ENCODE measurements around the gene BLTP2. TPM values are rescaled to one million over a fixed set of nuclear protein-coding genes. Genes with fewer than 3 reads are reported as not detected.

BLTP2 gene
- total RNA-seq, 3 donors from 2014 or later = 131 to 159 (median 134) TPM

DNA sequence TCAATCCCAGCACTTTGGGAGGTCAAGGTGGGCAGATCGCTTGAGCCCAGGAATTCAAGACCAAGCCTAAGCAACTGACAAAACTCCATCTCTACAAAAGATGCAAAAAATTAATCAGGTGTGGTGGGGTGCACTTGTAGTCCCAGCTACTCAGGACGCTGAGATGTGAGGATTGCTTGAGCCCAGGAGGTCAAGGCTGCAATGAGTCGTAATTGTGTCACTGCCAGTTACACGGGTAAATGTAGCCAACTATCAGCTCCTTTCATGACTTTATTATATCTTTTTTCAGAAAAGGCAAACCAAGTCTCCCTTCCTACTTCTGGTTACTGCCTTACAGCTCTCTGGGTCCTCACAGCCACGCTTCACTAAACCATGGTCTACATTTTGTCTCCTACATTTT, 12.8 kb upstream of the BLTP2 start:
- DNase-seq = no peak
- TF ChIP-seq, protein P1, sequence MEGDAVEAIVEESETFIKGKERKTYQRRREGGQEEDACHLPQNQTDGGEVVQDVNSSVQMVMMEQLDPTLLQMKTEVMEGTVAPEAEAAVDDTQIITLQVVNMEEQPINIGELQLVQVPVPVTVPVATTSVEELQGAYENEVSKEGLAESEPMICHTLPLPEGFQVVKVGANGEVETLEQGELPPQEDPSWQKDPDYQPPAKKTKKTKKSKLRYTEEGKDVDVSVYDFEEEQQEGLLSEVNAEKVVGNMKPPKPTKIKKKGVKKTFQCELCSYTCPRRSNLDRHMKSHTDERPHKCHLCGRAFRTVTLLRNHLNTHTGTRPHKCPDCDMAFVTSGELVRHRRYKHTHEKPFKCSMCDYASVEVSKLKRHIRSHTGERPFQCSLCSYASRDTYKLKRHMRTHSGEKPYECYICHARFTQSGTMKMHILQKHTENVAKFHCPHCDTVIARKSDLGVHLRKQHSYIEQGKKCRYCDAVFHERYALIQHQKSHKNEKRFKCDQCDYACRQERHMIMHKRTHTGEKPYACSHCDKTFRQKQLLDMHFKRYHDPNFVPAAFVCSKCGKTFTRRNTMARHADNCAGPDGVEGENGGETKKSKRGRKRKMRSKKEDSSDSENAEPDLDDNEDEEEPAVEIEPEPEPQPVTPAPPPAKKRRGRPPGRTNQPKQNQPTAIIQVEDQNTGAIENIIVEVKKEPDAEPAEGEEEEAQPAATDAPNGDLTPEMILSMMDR (IDR thresholded peaks at IDR 0.05) = no peak
- Histone ChIP-seq H3K36me3 (ENCODE audit: low read depth) (peaks cover 4% of the 10 kb centered on the region), H3K4me3 (no peak overlapping the region), H3K9me3 (no peaks in the 10 kb centered on the region), H3K4me1 (ENCODE audit: low read depth) (peaks cover 15% of the 10 kb centered on the region)
- no peak for ATAC-seq
- intact Hi-C loops (cut with DNase I, micrococcal nuclease) = no loop called here

DNA sequence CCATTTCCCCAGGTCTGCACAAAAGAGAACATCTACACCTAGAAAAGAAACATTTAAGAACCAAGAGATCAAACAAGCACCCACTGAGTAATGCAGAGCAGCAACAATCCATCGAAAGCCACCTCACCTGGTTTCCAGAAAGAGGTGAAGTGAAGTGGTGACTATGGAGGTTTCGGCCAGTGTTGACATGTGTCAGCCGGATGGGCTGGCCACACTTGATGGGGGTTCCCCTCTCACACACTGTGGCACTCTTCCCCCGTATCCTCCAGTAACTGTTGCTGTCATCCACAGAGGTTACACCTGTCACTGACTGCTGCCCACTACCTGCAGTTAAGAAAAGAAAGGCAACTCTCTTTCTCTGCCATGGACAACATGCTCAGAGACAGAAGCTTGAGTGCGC, 10.2 kb upstream of the BLTP2 start:
- H3K36me3 ChIP-seq (ENCODE audit: low read depth) = peaks cover 4% of the 10 kb centered on the region
- TF ChIP-seq, protein P1 (IDR thresholded peaks at IDR 0.05) = no peak
- intact Hi-C loops (cut with DNase I, micrococcal nuclease) = no loop called here

DNA sequence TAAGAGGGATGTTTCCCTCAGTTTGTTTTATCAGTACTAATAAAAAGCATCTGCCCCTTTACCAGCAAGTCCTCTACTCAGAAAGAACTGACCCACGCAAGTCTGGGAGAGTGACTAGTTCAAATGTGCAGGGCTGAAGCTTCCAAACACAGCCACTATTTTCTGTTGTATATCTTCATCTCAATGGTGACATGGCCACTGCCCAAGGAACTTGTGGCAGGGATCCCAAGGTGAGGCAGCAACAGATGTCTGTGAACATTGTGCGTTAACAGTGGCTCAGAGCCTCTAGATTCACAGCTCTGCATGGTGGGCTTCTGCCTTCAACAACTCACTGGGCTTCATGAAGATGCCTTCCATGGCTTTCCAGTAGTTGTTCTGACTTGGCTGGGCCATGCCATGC, 3.7 kb upstream of the BLTP2 start:
- TF ChIP-seq, protein P1 (IDR thresholded peaks at IDR 0.05) = no peak
- intact Hi-C loops (cut with DNase I, micrococcal nuclease) = no loop called here
- H3K9me3 ChIP-seq = no peaks in the 10 kb centered on the region
- H3K4me3 ChIP-seq = no peak overlapping the region
- H3K36me3 ChIP-seq (ENCODE audit: low read depth) = no peaks in the 10 kb centered on the region
- H3K4me1 ChIP-seq (ENCODE audit: low read depth) = peaks cover 27% of the 10 kb centered on the region
- no peak for DNase-seq
- ATAC-seq = no peak

More for the DNA sequence above, 10.2 kb upstream of the BLTP2 start:
- no peak for DNase-seq
- H3K4me1 ChIP-seq (ENCODE audit: low read depth) = no peaks in the 10 kb centered on the region
- ATAC-seq = no peak
- no peak overlapping the region for H3K4me3 ChIP-seq
- no peaks in the 10 kb centered on the region for H3K9me3 ChIP-seq

DNA sequence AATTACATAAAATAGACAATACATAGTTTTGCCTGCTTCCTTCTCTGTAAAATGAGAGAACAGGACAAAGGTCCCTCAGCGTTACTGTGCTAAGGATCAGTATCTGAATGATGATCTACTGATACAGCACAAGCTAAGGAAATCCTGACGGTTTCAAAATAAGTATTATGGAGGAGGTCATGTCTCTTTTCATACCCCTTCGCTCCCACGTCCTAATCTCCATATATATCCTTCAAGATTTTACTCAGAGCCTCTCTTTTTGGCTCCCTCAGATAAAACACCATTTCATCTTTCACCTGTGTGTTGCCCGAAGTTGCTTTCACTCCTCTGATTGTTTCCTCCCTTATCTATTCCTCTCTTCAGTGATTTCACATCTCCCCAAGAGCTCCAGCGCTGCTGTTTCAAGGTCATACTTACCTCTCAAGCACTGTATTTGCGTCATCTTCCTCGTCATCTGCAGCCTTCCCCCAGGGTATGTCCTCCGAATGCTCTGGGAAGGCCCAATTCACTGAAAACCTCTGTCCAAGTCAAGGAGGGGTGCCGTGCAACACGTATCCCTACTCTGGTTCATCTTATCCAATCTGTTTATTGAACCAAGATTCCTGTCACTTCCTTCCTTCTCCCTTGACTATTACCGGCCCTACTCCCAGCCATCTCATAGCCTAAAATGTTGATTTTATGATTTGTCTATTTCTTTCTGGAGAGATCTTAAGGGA, 1.2 kb upstream of the BLTP2 start:
- intact Hi-C loops (cut with DNase I, micrococcal nuclease) = no loop called here
- Histone ChIP-seq H3K36me3 (ENCODE audit: low read depth) (peaks cover 10% of the 10 kb centered on the region), H3K4me1 (ENCODE audit: low read depth) (peaks cover 35% of the 10 kb centered on the region), H3K9me3 (no peaks in the 10 kb centered on the region), H3K4me3 (no peak overlapping the region)
- TF ChIP-seq, protein P1 (IDR thresholded peaks at IDR 0.05) = no peak
- ATAC-seq (peak; percentile 44), DNase-seq (peak in 2 of 3 donors; percentile 43 to 46)

DNA sequence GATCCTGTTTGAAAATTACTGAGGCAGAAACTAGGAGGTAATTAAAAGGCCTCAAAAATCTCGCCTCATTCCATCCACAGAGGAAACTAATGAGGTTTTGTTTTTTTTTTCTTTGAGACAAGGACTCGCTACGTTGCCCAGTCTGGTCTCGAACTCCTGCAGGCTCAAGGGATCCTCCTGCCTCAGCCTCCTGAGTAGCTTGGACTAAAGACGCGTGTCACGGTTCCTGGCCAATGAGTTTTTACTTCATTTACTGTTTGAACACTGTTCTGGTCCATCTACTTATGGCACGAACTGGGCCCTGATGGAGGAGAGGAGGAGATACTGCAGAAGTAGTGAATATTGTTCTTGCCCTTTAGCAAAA, 600 bp upstream of the BLTP2 start:
- peaks cover 12% of the 10 kb centered on the region for H3K36me3 ChIP-seq (ENCODE audit: low read depth)
- DNase-seq = peak in 2 of 3 donors; percentile 40 to 45
- no peaks in the 10 kb centered on the region for H3K9me3 ChIP-seq
- ATAC-seq = peak; percentile 1
- intact Hi-C loops (cut with DNase I, micrococcal nuclease) = no loop called here
- peaks cover 35% of the 10 kb centered on the region for H3K4me1 ChIP-seq (ENCODE audit: low read depth)
- TF ChIP-seq, protein P1 (IDR thresholded peaks at IDR 0.05) = no peak
- H3K4me3 ChIP-seq = peak overlapping the region; percentile 92

Measured in mucosa of descending colon (tissue), 3 donors.